Endothelial cell of umbilical vein (primary cell): Measurements from ENCODE around the gene IL3. TPM values are rescaled to one million over a fixed set of nuclear protein-coding genes. Genes with fewer than 3 reads are reported as not detected.

ENCODE experiments used
- BruUV-seq: library from RNA; stranded (reverse); fragments of 400-500 nt; replicated peaks from 2 replicates; lab custom pipeline; 2021; lab: Mats Ljungman, UMichigan
- CTCF ChIA-PET: fragments of 300-600, 350-600 bp; sonication (Branson Sonifier 250); formaldehyde crosslinking; loops from one replicate; lab custom pipeline; 2021; ENCODE audit warnings: antibody characterized with exemption, inconsistent platforms; lab: Charles Lee
- POLR2A ChIA-PET: fragments of 300-600, 350-600 bp; sonication (Branson Sonifier 250); formaldehyde crosslinking; loops from one replicate; lab custom pipeline; 2021; ENCODE audit warnings: antibody characterized with exemption, inconsistent platforms; lab: Charles Lee
- DNase-seq: peaks from one replicate; pipeline ENCODE4 v3.0.0-alpha.2; 2011; ENCODE audit warnings: low read depth, low spot score
- FAIRE-seq: peaks from 2 replicates; lab custom pipeline; 2011; peaks lifted over from hg19 to GRCh38; lab: Jason Lieb, UNC
- H2AFZ ChIP-seq: 2 replicates; pipeline ENCODE4 v1.6.0; 2012; ENCODE audit warnings: low read depth, low read length, control low read depth, inconsistent platforms
- H3K27ac ChIP-seq: 2 replicates; pipeline ENCODE4 v1.5.1; 2011; ENCODE audit warnings: low read depth, mild to moderate bottlenecking, control low read depth, low read length, moderate library complexity; ENCODE audit not compliant: insufficient read depth
- H3K27me3 ChIP-seq, 2 experiments: 2 replicates each; pipeline versions ENCODE4 v1.6.0 to v1.6.1; 2011; ENCODE audit warnings: low read length in 2 of 2, mixed read lengths in 1 of 2; ENCODE audit not compliant: control insufficient read depth in 2 of 2, insufficient read depth in 2 of 2
- H3K36me3 ChIP-seq, 2 experiments: 2 replicates in 1 of 2; 3 replicates in 1 of 2; pipeline ENCODE4 v1.5.1; 2011; ENCODE audit warnings: low read length in 2 of 2, mild to moderate bottlenecking in 1 of 2, moderate library complexity in 1 of 2; ENCODE audit not compliant: control insufficient read depth in 2 of 2, insufficient read depth in 2 of 2; ENCODE audit errors: extremely low read depth in 1 of 2
- H3K4me1 ChIP-seq: 3 replicates; pipeline ENCODE4 v1.5.1; 2011; ENCODE audit warnings: mild to moderate bottlenecking, low read length; ENCODE audit not compliant: control insufficient read depth, insufficient read depth; ENCODE audit errors: extremely low read depth
- H3K4me2 ChIP-seq: 2 replicates; pipeline ENCODE4 v1.6.1; 2011; ENCODE audit warnings: low read length, control low read depth, mixed read lengths; ENCODE audit not compliant: insufficient read depth
- H3K4me3 ChIP-seq, 3 experiments: fragments of 200-600 bp in 1 of 3; sonication (generic), shearing (Covaris generic) in 1 of 3; replicated peaks in 1 of 3; 2 replicates each; pipeline ENCODE4 v1.5.1; 2011 to 2016; ENCODE audit warnings: control low read depth in 3 of 3, low read length in 3 of 3, mild to moderate bottlenecking in 2 of 3, inconsistent platforms in 1 of 3, low read depth in 1 of 3, moderate library complexity in 1 of 3; ENCODE audit not compliant: insufficient read depth in 1 of 3
- H3K79me2 ChIP-seq: 2 replicates; pipeline ENCODE4 v1.6.0; 2012; ENCODE audit warnings: low read length, inconsistent platforms; ENCODE audit not compliant: control insufficient read depth, insufficient read depth
- H3K9ac ChIP-seq: replicated peaks from 2 replicates; pipeline ENCODE3; 2011; ENCODE audit warnings: low read length, control low read depth; ENCODE audit not compliant: insufficient read depth; ENCODE audit errors: extremely low read depth
- H3K9me1 ChIP-seq: replicated peaks from 3 replicates; pipeline ENCODE4 v1.6.0; 2011; ENCODE audit warnings: mild to moderate bottlenecking, low read length; ENCODE audit not compliant: control insufficient read depth, insufficient read depth; ENCODE audit errors: extremely low read depth
- H3K9me3 ChIP-seq: replicated peaks from 2 replicates; pipeline ENCODE4 v1.5.1; 2012; ENCODE audit warnings: low read length, inconsistent platforms; ENCODE audit not compliant: control insufficient read depth, insufficient read depth
- H4K20me1 ChIP-seq: replicated peaks from 2 replicates; pipeline ENCODE3; 2011; ENCODE audit warnings: mild to moderate bottlenecking, low read length; ENCODE audit not compliant: control insufficient read depth, insufficient read depth; ENCODE audit errors: extremely low read depth
- POLR2AphosphoS5 ChIP-seq: IDR thresholded peaks from 2 replicates; pipeline ENCODE4 v1.6.1; 2012; ENCODE audit warnings: low read depth, mild to moderate bottlenecking, control low read depth, low read length, moderate library complexity; ENCODE audit not compliant: insufficient read depth
- dilution Hi-C: fragments of 300-500 bp; cut with MboI; formaldehyde crosslinking; loops from one replicate; pipeline ENCODE4 v1.15.0; 2019; ENCODE audit warnings: low sequenced_read_pairs; ENCODE audit not compliant: extremely low pct_ligation_motif_present
- intact Hi-C: fragments of 100-400 bp; cut with micrococcal nuclease; formaldehyde crosslinking; loops from one replicate; pipeline ENCODE4 v1.10.0; 2022
- polyA plus RNA-seq, 4 experiments: library from polyadenylated mRNA; depleted of rRNA in 3 of 4; stranded (reverse) in 3 of 4; unstranded in 1 of 4; fragments of >200 nt; gene quantifications; 2 replicates each; pipeline versions ENCODE4 v1.2.1 to v1.2.3, GENCODE V29; 2011 to 2012; ENCODE audit warnings: missing spikeins in 1 of 4
- total RNA-seq: library from RNA; stranded (reverse); gene quantifications from 2 replicates; pipeline ENCODE4 v1.2.3, GENCODE V29; 2021
- TF ChIP-seq, protein P1 (sequence below), 2 donors: IDR thresholded peaks; 1 replicate in 1 of 2; 2 replicates in 1 of 2; pipeline ENCODE4 v1.5.1; 2011; ENCODE audit warnings: low read length in 2 of 2, mild to moderate bottlenecking in 2 of 2, moderate library complexity in 2 of 2, control low read depth in 1 of 2, inconsistent platforms in 1 of 2, low read depth in 1 of 2; ENCODE audit not compliant: insufficient read depth in 1 of 2; ENCODE audit errors: extremely low read depth in 1 of 2

IL3 gene
- total and polyA plus RNA-seq, 2 donors (not counting 3 experiments of a cell fraction or from before 2014, with no cell fraction given): not detected

DNA sequence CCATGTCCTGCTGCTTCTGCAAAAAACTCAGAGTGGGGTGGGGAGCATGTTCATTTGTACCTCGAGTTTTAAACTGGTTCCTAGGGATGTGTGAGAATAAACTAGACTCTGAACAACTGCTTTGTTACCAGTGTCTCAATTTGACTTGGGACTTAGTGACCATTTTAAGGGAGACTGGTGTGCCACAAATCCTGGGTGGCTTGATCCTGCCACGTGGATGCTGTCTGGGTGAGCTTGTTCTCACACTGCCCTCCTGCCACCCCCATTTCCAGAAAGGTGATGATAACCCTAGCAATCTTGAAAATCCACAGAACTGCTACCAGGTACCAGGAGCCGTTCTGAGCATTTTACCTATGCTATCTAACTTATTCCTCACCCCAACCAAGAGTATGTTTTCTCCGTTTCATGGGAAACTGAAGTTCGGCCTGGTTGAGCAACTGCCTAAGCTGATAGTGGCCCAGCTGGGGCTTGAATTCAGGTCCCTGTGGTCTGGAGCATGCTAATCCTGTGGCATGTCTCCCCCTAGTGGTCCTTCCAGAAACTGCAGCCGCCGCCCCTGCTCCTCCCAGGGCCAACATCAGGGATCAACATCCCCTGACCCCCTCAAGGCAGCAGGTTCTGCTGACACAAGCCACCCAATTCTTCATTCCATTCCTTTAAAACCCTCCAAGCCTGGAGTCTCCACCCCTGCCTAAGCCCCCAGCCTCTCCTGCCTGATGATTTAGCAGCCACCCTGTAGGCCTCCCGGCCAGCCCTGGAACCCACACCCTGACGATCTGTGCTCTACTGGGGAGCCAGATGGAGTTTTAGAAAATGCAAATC, 2.8 kb downstream of the IL3 start:
- peak; percentile 48 for DNase-seq
- no TSS peak for BruUV-seq
- intact Hi-C loops: loop anchor here (1.0 to 5.0 kb wide), 4 partner anchors 252 to 640 kb away; no protein-coding TSS in a partner anchor

More for the DNA sequence above, 2.8 kb downstream of the IL3 start:
- no peak overlapping the region for H3K9ac ChIP-seq
- no peaks in the 10 kb centered on the region for H3K4me1 ChIP-seq
- H3K4me3 ChIP-seq: no peak overlapping the region
- H3K79me2 ChIP-seq: no peaks in the 10 kb centered on the region
- no peaks in the 10 kb centered on the region for H3K9me3 ChIP-seq
- TF ChIP-seq, protein P1, sequence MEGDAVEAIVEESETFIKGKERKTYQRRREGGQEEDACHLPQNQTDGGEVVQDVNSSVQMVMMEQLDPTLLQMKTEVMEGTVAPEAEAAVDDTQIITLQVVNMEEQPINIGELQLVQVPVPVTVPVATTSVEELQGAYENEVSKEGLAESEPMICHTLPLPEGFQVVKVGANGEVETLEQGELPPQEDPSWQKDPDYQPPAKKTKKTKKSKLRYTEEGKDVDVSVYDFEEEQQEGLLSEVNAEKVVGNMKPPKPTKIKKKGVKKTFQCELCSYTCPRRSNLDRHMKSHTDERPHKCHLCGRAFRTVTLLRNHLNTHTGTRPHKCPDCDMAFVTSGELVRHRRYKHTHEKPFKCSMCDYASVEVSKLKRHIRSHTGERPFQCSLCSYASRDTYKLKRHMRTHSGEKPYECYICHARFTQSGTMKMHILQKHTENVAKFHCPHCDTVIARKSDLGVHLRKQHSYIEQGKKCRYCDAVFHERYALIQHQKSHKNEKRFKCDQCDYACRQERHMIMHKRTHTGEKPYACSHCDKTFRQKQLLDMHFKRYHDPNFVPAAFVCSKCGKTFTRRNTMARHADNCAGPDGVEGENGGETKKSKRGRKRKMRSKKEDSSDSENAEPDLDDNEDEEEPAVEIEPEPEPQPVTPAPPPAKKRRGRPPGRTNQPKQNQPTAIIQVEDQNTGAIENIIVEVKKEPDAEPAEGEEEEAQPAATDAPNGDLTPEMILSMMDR (IDR thresholded peaks at IDR 0.05; ENCODE audit: extremely low read depth in 1 of 2, insufficient read depth in 1 of 2, low read depth in 1 of 2, low read length in 2 of 2): peak; percentile 94 to 98
- no peak for TF ChIP-seq POLR2AphosphoS5
- dilution Hi-C loops: no loop called here
- no peak overlapping the region for H3K27ac ChIP-seq
- ChIA-PET CTCF (interaction anchor here (0.5 to 3.7 kb wide), 23 partner anchors 8 to 644 kb away, joined by 3 to 37 read pairs (median 5); partner anchors contain the start of genes CSF2 and SLC22A5), POLR2A (no interaction called here)
- FAIRE-seq: peak; percentile 81
- H2AFZ ChIP-seq: peak overlapping the region; percentile 8
- no peaks in the 10 kb centered on the region for H3K36me3 ChIP-seq
- H3K27me3 ChIP-seq: no peaks in the 10 kb centered on the region
- H3K9me1 ChIP-seq: no peaks in the 10 kb centered on the region
- no peak overlapping the region for H3K4me2 ChIP-seq
- H4K20me1 ChIP-seq: no peaks in the 10 kb centered on the region
